ENCODE measurements around the gene FGD4. TPM values are rescaled to one million over a fixed set of nuclear protein-coding genes. Genes with fewer than 3 reads are reported as not detected.

The FGD4 gene
- total and polyA plus RNA-seq, 9 of the 15 experiments (the other 6 are each of a cell fraction or from before 2014, with no cell fraction given): 0.05 to 0.51 (median 0.27) TPM

DNA sequence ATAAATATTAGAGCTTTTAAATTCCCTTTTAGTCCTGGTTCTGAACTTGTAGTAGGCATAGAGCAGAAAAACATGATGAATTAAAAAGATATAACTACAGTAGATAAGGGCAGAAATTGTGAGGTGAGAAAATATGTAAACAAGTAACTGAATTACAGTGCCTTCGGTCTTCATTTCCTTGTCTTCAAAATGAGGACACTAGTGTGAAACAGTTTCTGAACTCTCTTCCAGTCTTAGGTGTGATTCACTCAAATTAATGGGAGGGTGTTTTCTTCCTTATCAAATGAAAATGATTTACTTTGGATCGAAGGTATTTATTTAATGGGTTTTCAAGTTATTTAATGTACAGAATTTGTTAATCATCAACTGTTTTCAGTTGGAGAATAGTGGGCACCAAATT lies 1.5 kb downstream of the FGD4 start (continued):
- TF ChIP-seq, protein P1, sequence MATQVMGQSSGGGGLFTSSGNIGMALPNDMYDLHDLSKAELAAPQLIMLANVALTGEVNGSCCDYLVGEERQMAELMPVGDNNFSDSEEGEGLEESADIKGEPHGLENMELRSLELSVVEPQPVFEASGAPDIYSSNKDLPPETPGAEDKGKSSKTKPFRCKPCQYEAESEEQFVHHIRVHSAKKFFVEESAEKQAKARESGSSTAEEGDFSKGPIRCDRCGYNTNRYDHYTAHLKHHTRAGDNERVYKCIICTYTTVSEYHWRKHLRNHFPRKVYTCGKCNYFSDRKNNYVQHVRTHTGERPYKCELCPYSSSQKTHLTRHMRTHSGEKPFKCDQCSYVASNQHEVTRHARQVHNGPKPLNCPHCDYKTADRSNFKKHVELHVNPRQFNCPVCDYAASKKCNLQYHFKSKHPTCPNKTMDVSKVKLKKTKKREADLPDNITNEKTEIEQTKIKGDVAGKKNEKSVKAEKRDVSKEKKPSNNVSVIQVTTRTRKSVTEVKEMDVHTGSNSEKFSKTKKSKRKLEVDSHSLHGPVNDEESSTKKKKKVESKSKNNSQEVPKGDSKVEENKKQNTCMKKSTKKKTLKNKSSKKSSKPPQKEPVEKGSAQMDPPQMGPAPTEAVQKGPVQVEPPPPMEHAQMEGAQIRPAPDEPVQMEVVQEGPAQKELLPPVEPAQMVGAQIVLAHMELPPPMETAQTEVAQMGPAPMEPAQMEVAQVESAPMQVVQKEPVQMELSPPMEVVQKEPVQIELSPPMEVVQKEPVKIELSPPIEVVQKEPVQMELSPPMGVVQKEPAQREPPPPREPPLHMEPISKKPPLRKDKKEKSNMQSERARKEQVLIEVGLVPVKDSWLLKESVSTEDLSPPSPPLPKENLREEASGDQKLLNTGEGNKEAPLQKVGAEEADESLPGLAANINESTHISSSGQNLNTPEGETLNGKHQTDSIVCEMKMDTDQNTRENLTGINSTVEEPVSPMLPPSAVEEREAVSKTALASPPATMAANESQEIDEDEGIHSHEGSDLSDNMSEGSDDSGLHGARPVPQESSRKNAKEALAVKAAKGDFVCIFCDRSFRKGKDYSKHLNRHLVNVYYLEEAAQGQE (IDR thresholded peaks at IDR 0.05; ENCODE audit: borderline replicate concordance): no peak
- TF ChIP-seq, protein P1 (CRISPR knock-in tag; IDR thresholded peaks at IDR 0.05; ENCODE audit: low read depth): no peak
- TF ChIP-seq GTF2F1 (IDR thresholded peaks at IDR 0.05; ENCODE audit: low read depth, low read length) (no peak), CXXC5 (CRISPR knock-in tag; IDR thresholded peaks at IDR 0.05) (no peak), ETV1 (tag; conservative IDR thresholded peaks at IDR 0.05; ENCODE audit: low read depth) (no peak)

Data from K562 (cell line).